Upper lobe of right lung (tissue), 1 donor: ENCODE results near the gene KIFC3. TPM values are rescaled to one million over a fixed set of nuclear protein-coding genes. Genes with fewer than 3 reads are reported as not detected.
A peak's percentile ranks its signal among the peaks of the same experiment; 100 is the strongest.
"Not testable (repeated sequence)": the region's sequence is repeated elsewhere in the genome, so short reads cannot be mapped to it uniquely, and the experiment has no call there.

ENCODE experiments used
- ATAC-seq: fragments of 200-7000 bp; cut with Tn5 transposase; one replicate; pipeline ENCODE4 v1.9.1; 2020; ENCODE audit warnings: mild to moderate bottlenecking, moderate library complexity
- DNase-seq: peaks from one replicate; pipeline ENCODE4 v3.0.0-alpha.2; 2020
- H3K27ac ChIP-seq: fragments of 200-600 bp; one replicate; pipeline ENCODE4 v1.8.0; 2022
- H3K27me3 ChIP-seq: fragments of 200-600 bp; one replicate; pipeline ENCODE4 v1.8.0; 2022; ENCODE audit warnings: mild to moderate bottlenecking
- H3K36me3 ChIP-seq: fragments of 200-600 bp; one replicate; pipeline ENCODE4 v1.8.0; 2022
- H3K4me1 ChIP-seq: fragments of 200-600 bp; one replicate; pipeline ENCODE4 v1.8.0; 2022
- H3K4me3 ChIP-seq: fragments of 200-600 bp; one replicate; pipeline ENCODE4 v1.8.0; 2022; ENCODE audit warnings: mild to moderate bottlenecking
- H3K9me3 ChIP-seq: fragments of 200-600 bp; one replicate; pipeline ENCODE4 v1.8.0; 2022
- intact Hi-C: fragments of 100-400 bp; cut with DNase I; formaldehyde crosslinking; loops from one replicate; pipeline ENCODE4 v1.11.0; 2022
- total RNA-seq: library from RNA; stranded (reverse); fragmentation: NEBNext Ultra II Directional; extraction: Animal tissue kit (Norgen Biotek cat#: 25700); gene quantifications from one replicate; pipeline ENCODE4 v1.2.1, GENCODE V29; 2021
- TF ChIP-seq, protein P1 (sequence below): fragments of 200-600 bp; IDR thresholded peaks from one replicate; pipeline ENCODE4 v1.8.0; 2022; ENCODE audit warnings: antibody characterized with exemption
- donor health status: DM: no; HTN: yes; CAD: no; lungs with severe emphysema.

Gene KIFC3
- total RNA-seq, 1 donor from 2014 or later: 99.1 TPM

DNA sequence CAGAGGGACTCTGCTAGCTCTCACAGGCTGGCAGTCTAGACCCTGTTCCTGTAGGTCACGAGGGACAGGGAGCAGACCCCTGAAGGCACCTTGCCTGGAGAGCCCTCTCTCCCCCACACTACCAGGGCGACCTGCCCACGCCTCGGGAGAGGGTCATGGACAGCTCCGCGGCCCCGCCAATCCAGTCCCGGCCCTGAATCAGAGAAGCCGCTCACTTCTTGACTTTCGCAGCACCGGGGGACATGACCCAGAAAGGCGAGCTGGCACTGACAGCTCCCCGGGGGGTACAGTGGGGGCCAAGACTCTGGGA lies 5.1 kb downstream of the KIFC3 start:
- ATAC-seq: peak; percentile 1
- Histone ChIP-seq H3K36me3 (peaks cover 29% of the 10 kb centered on the region), H3K4me1 (peaks cover 45% of the 10 kb centered on the region), H3K4me3 (peak overlapping the region; percentile 44), H3K9me3 (no peaks in the 10 kb centered on the region), H3K27me3 (no peaks in the 10 kb centered on the region), H3K27ac (peak overlapping the region; percentile 68)
- TF ChIP-seq, protein P1, sequence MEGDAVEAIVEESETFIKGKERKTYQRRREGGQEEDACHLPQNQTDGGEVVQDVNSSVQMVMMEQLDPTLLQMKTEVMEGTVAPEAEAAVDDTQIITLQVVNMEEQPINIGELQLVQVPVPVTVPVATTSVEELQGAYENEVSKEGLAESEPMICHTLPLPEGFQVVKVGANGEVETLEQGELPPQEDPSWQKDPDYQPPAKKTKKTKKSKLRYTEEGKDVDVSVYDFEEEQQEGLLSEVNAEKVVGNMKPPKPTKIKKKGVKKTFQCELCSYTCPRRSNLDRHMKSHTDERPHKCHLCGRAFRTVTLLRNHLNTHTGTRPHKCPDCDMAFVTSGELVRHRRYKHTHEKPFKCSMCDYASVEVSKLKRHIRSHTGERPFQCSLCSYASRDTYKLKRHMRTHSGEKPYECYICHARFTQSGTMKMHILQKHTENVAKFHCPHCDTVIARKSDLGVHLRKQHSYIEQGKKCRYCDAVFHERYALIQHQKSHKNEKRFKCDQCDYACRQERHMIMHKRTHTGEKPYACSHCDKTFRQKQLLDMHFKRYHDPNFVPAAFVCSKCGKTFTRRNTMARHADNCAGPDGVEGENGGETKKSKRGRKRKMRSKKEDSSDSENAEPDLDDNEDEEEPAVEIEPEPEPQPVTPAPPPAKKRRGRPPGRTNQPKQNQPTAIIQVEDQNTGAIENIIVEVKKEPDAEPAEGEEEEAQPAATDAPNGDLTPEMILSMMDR: no peak
- DNase-seq: no peak
- intact Hi-C loops: no loop called here

DNA sequence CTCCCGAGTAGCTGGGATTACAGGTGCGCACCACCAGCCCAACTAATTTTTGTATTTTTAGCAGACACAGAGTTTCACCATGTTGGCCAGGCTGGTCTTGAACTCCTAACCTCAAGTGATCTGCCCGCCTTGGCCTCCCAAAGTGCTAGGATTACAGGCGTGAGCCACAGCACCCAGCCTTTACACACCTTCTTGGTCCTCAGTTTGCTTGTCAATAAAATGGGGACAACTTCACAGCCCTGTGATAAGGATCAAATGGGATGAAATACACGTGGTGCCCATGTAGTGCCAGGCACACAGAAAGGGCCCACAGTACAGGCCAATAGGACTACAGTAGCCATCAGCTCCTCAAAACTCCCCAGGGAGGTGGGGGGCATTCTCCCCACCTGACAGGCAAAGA lies 6.3 kb downstream of the KIFC3 start:
- H3K4me3 ChIP-seq, DNase-seq, H3K27ac ChIP-seq, ATAC-seq, H3K27me3 ChIP-seq, H3K9me3 ChIP-seq, intact Hi-C loops: not testable (repeated sequence)
- Histone ChIP-seq H3K4me1 (peaks cover 49% of the 10 kb centered on the region), H3K36me3 (peaks cover 37% of the 10 kb centered on the region)

DNA sequence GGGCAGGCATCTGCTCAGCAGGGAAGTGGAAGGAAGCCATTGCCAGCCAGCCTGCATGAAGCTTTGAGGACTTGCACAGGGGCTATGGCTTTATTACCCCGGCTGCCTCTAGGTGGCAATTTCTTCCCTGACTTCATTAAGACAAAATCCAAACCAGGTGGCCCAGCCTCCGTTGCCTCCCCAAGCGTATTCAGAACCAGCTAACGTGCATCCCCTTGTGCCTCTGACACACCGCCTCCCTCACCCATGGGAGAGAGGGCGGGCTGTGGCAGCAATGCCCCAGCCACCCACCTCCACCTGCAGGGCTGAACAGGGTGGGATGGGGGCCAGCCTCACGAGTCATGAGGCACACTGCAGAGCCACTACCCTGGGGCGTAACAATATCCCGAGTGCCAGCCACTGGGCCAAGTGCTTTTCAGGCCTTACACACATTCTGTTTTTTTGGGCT lies 6.8 kb downstream of the KIFC3 start:
- Histone ChIP-seq H3K4me1 (peaks cover 49% of the 10 kb centered on the region), H3K36me3 (peaks cover 41% of the 10 kb centered on the region), H3K27ac (no peak overlapping the region), H3K27me3 (no peaks in the 10 kb centered on the region), H3K9me3 (no peaks in the 10 kb centered on the region), H3K4me3 (no peak overlapping the region)
- TF ChIP-seq, protein P1: peak; percentile 41
- DNase-seq (no peak), ATAC-seq (peak; percentile 44)
- intact Hi-C loops: no loop called here

- Histone ChIP-seq H3K36me3 (peaks cover 46% of the 10 kb centered on the region), H3K9me3 (no peaks in the 10 kb centered on the region), H3K4me1 (peaks cover 44% of the 10 kb centered on the region), H3K4me3 (no peak overlapping the region), H3K27me3 (no peaks in the 10 kb centered on the region), H3K27ac (peak overlapping the region; percentile 6)
- ATAC-seq: no peak
- intact Hi-C loops: no loop called here
- TF ChIP-seq, protein P1: no peak
- DNase-seq: no peak
Measured at GRCh38 chr16:57794849-57795430, 7.4 kb downstream of the KIFC3 start.

- Histone ChIP-seq H3K27me3 (no peaks in the 10 kb centered on the region), H3K9me3 (no peaks in the 10 kb centered on the region), H3K27ac (peak overlapping the region; percentile 17), H3K36me3 (peaks cover 58% of the 10 kb centered on the region), H3K4me3 (no peak overlapping the region), H3K4me1 (peaks cover 44% of the 10 kb centered on the region)
- DNase-seq (no peak), ATAC-seq (no peak)
- intact Hi-C loops: no loop called here
- TF ChIP-seq, protein P1: no peak
Measured at GRCh38 chr16:57791893-57792461, 10.3 kb downstream of the KIFC3 start.

DNA sequence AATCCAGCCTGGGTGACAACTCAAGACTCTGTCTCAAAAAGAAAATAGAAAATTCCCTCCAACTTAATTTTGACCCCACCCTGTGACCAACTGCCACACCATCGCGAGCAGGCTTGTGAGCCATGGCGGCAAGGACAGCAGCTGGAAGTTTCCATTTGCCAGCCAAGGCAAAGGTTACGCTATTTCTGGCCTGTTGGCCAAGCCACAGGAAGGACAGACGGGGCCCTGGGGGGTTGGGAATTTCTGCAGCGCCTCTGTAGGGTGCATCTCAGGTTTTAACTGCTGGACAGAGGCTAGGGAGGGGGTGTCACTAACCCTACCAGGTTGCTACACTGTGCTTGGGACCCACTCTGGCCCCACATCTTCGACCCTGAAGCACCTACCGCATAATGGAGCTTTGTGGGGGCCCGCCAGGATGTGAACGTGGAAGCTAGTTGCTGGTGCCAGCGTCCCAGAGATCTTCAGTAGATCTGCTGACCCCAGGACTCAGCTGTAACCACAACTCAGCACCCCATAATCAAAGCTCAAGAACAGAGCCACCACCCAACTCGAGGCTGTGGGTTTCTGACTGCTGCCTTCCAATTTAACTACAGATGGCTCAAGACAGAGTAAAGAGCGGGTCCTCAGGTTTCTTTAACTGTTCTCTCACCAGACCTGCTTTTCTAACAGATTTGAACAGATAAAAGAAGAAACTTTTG lies 10.9 kb downstream of the KIFC3 start:
- H3K9me3 ChIP-seq: no peaks in the 10 kb centered on the region
- intact Hi-C loops: no loop called here
- no peak overlapping the region for H3K27ac ChIP-seq

More for the DNA sequence above, 10.9 kb downstream of the KIFC3 start:
- DNase-seq (no peak), ATAC-seq (no peak)
- H3K36me3 ChIP-seq: peaks cover 52% of the 10 kb centered on the region
- TF ChIP-seq, protein P1: no peak
- peaks cover 50% of the 10 kb centered on the region for H3K4me1 ChIP-seq
- no peak overlapping the region for H3K4me3 ChIP-seq
- H3K27me3 ChIP-seq: no peaks in the 10 kb centered on the region
